Tibial nerve (tissue), 3 donors: Measurements from ENCODE around the gene CCDC14.

Experiments
- CTCF ChIP-seq, 5 experiments: fragments of 200-600 bp in 3 of 5; fragments of 450-650 bp in 2 of 5; sonication (generic) in 3 of 5; IDR thresholded peaks; one replicate each; pipeline ENCODE4 v1.5.1; 2016 to 2019; ENCODE audit warnings: antibody characterized with exemption in 5 of 5, mild to moderate bottlenecking in 3 of 5, moderate library complexity in 2 of 5
- POLR2A ChIP-seq, 2 donors: fragments of 450-650 bp; IDR thresholded peaks; one replicate each; pipeline ENCODE4 v1.6.1; 2017; ENCODE audit warnings: antibody characterized with exemption in 2 of 2, mild to moderate bottlenecking in 2 of 2, moderate library complexity in 2 of 2

- TF ChIP-seq CTCF (IDR thresholded peaks at IDR 0.05) = no peak
- no peak for TF ChIP-seq POLR2A (IDR thresholded peaks at IDR 0.05)
Observed at GRCh38 chr3:123892195-123892594, 68.8 kb downstream of the CCDC14 start.
